GM12878 (cell line): ENCODE measurements around the gene P2RY11. TPM values are rescaled to one million over a fixed set of nuclear protein-coding genes. Genes with fewer than 3 reads are reported as not detected.

Experiments used
- polyA plus RNA-seq, 11 experiments: library from polyadenylated mRNA; depleted of rRNA in 4 of 11; unstranded in 6 of 11; stranded (reverse) in 5 of 11; fragments of >200 nt; fragmentation: Nextera tagmentation in 4 of 11; fragmentation: Illumina TruSeq in 1 of 11; extraction: Ambion mirVana in 4 of 11; extraction: Trizol in 1 of 11; gene quantifications; 1 replicate in 1 of 11; 2 replicates in 10 of 11; pipeline versions ENCODE4 v1.2.1 to v1.2.3, GENCODE V29; 2011 to 2016; ENCODE audit warnings: inconsistent platforms in 2 of 11, missing spikeins in 2 of 11, low read depth in 1 of 11
- small RNA-seq: library from RNA; depleted of rRNA; stranded (forward); fragments of <200 nt; gene quantifications from one replicate; pipeline ENCODE3, GENCODE V24; 2014
- total RNA-seq, 4 experiments: library from RNA; depleted of rRNA in 3 of 4; stranded (reverse); fragments of >200 nt in 3 of 4; fragmentation: Illumina TruSeq in 1 of 4; extraction: Trizol in 1 of 4; gene quantifications; 2 replicates each; pipeline versions ENCODE4 v1.2.1 to v1.2.3, GENCODE V29; 2013 to 2021

Gene P2RY11
- total and polyA plus RNA-seq, 10 of the 15 experiments (the other 5 are each of a cell fraction or from before 2014, with no cell fraction given), result 0.14 to 46.5 (median 7.6) TPM

Small RNAs within 50 kb of the gene (small RNA-seq; reads per million reads assigned to genes)
- 162 reads per million, percentile 99 among the genes with 10 or more reads in this experiment for gene SNORD105
- 20,260 reads per million, percentile 100 among the genes with 10 or more reads in this experiment for gene SNORD105B

Other genes starting within 250 kb of the P2RY11 start
Only the 7 nearest of the 17 such genes appear.
- under 0.01 and 0.05 TPM in 2 replicates for gene COL5A3, start 101.2 kb upstream of the P2RY11 start, total RNA-seq (2014; rRNA removed)
- gene COL5A3, start 101.2 kb upstream of the P2RY11 start, total RNA-seq (2014; rRNA removed; fragmentation: Illumina TruSeq; extraction: Trizol), result 0.05 and 0.09 TPM in 2 replicates
- 0.18 and 0.19 TPM in 2 replicates for gene COL5A3, start 101.2 kb upstream of the P2RY11 start, total RNA-seq (2021)
- gene COL5A3, start 101.2 kb upstream of the P2RY11 start, polyA plus RNA-seq (2011; rRNA removed), result 5.5 and 8.3 TPM in 2 replicates
- gene COL5A3, start 101.2 kb upstream of the P2RY11 start, polyA plus RNA-seq (2014; fragmentation: Illumina TruSeq; extraction: Trizol), result 0.03 and 0.06 TPM in 2 replicates
- gene COL5A3, start 101.2 kb upstream of the P2RY11 start, polyA plus RNA-seq (2014; fragmentation: Nextera tagmentation; extraction: Ambion mirVana), result under 1 TPM in 1 of 2 experiments, not detected in 1; 0.04 TPM
- gene COL5A3, start 101.2 kb upstream of the P2RY11 start, polyA plus RNA-seq (2014; rRNA removed), result 0.10 and 0.13 TPM in 2 replicates
- gene COL5A3, start 101.2 kb upstream of the P2RY11 start, polyA plus RNA-seq (2016; fragmentation: Nextera tagmentation; extraction: Ambion mirVana), result under 1 TPM in 1 of 2 experiments, not detected in 1; 0.32 TPM
- gene RDH8, start 98.2 kb upstream of the P2RY11 start, total RNA-seq (2014; rRNA removed), result not detected in 2 replicates
- gene RDH8, start 98.2 kb upstream of the P2RY11 start, total RNA-seq (2014; rRNA removed; fragmentation: Illumina TruSeq; extraction: Trizol), result not detected in 2 replicates
- gene RDH8, start 98.2 kb upstream of the P2RY11 start, total RNA-seq (2021), result not detected in 2 replicates
- 0.46 and 0.58 TPM in 2 replicates for gene RDH8, start 98.2 kb upstream of the P2RY11 start, polyA plus RNA-seq (2011; rRNA removed)
- gene RDH8, start 98.2 kb upstream of the P2RY11 start, polyA plus RNA-seq (2014; fragmentation: Illumina TruSeq; extraction: Trizol), result not detected in 2 replicates
- under 1 TPM in 1 of 2 experiments, not detected in 1; 0.04 TPM for gene RDH8, start 98.2 kb upstream of the P2RY11 start, polyA plus RNA-seq (2014; fragmentation: Nextera tagmentation; extraction: Ambion mirVana)
- gene RDH8, start 98.2 kb upstream of the P2RY11 start, polyA plus RNA-seq (2014; rRNA removed), result 0.05 TPM in 1 of 2 replicates, not detected in the other
- not detected for gene RDH8, start 98.2 kb upstream of the P2RY11 start, polyA plus RNA-seq (2016; fragmentation: Nextera tagmentation; extraction: Ambion mirVana)
- gene SHFL, start 25.4 kb upstream of the P2RY11 start, total RNA-seq (2014; rRNA removed), result 44.6 and 45.4 TPM in 2 replicates
- gene SHFL, start 25.4 kb upstream of the P2RY11 start, total RNA-seq (2014; rRNA removed; fragmentation: Illumina TruSeq; extraction: Trizol), result 30.5 and 30.7 TPM in 2 replicates
- 51.7 and 57.9 TPM in 2 replicates for gene SHFL, start 25.4 kb upstream of the P2RY11 start, total RNA-seq (2021)
- 53.1 and 63.7 TPM in 2 replicates for gene SHFL, start 25.4 kb upstream of the P2RY11 start, polyA plus RNA-seq (2011; rRNA removed)
- gene SHFL, start 25.4 kb upstream of the P2RY11 start, polyA plus RNA-seq (2014; fragmentation: Illumina TruSeq; extraction: Trizol), result 41.7 and 49.6 TPM in 2 replicates
- gene SHFL, start 25.4 kb upstream of the P2RY11 start, polyA plus RNA-seq (2014; fragmentation: Nextera tagmentation; extraction: Ambion mirVana), result 10 to 100 TPM in 1 of 2 experiments, 1 to 10 TPM in 1; 8.0 to 18.3 TPM
- gene SHFL, start 25.4 kb upstream of the P2RY11 start, polyA plus RNA-seq (2014; rRNA removed), result 83.8 and 83.9 TPM in 2 replicates
- gene SHFL, start 25.4 kb upstream of the P2RY11 start, polyA plus RNA-seq (2016; fragmentation: Nextera tagmentation; extraction: Ambion mirVana), result 10 to 100 TPM; 33.6 to 36.8 TPM
- 13.1 and 17.4 TPM in 2 replicates for gene ANGPTL6, start 9.0 kb upstream of the P2RY11 start, total RNA-seq (2014; rRNA removed)
- 6.0 and 7.2 TPM in 2 replicates for gene ANGPTL6, start 9.0 kb upstream of the P2RY11 start, total RNA-seq (2014; rRNA removed; fragmentation: Illumina TruSeq; extraction: Trizol)
- gene ANGPTL6, start 9.0 kb upstream of the P2RY11 start, total RNA-seq (2021), result 16.5 and 16.8 TPM in 2 replicates
- 10.5 and 23.6 TPM in 2 replicates for gene ANGPTL6, start 9.0 kb upstream of the P2RY11 start, polyA plus RNA-seq (2011; rRNA removed)
- 2.3 and 6.6 TPM in 2 replicates for gene ANGPTL6, start 9.0 kb upstream of the P2RY11 start, polyA plus RNA-seq (2014; fragmentation: Illumina TruSeq; extraction: Trizol)
- gene ANGPTL6, start 9.0 kb upstream of the P2RY11 start, polyA plus RNA-seq (2014; fragmentation: Nextera tagmentation; extraction: Ambion mirVana), result under 1 TPM; 0.45 to 0.90 TPM
- gene ANGPTL6, start 9.0 kb upstream of the P2RY11 start, polyA plus RNA-seq (2014; rRNA removed), result 18.3 and 18.9 TPM in 2 replicates
- 1 to 10 TPM; 1.3 to 4.9 TPM for gene ANGPTL6, start 9.0 kb upstream of the P2RY11 start, polyA plus RNA-seq (2016; fragmentation: Nextera tagmentation; extraction: Ambion mirVana)
- gene PPAN, start 5.3 kb upstream of the P2RY11 start, total RNA-seq (2014; rRNA removed), result 96.5 and 123 TPM in 2 replicates
- 67.6 and 68.9 TPM in 2 replicates for gene PPAN, start 5.3 kb upstream of the P2RY11 start, total RNA-seq (2014; rRNA removed; fragmentation: Illumina TruSeq; extraction: Trizol)
- 147 and 165 TPM in 2 replicates for gene PPAN, start 5.3 kb upstream of the P2RY11 start, total RNA-seq (2021)
- 40.1 and 92.2 TPM in 2 replicates for gene PPAN, start 5.3 kb upstream of the P2RY11 start, polyA plus RNA-seq (2011; rRNA removed)
- gene PPAN, start 5.3 kb upstream of the P2RY11 start, polyA plus RNA-seq (2014; fragmentation: Illumina TruSeq; extraction: Trizol), result 20.3 and 65.0 TPM in 2 replicates
- gene PPAN, start 5.3 kb upstream of the P2RY11 start, polyA plus RNA-seq (2014; fragmentation: Nextera tagmentation; extraction: Ambion mirVana), result 1 to 10 TPM; 2.1 to 7.6 TPM
- gene PPAN, start 5.3 kb upstream of the P2RY11 start, polyA plus RNA-seq (2014; rRNA removed), result 149 and 196 TPM in 2 replicates
- gene PPAN, start 5.3 kb upstream of the P2RY11 start, polyA plus RNA-seq (2016; fragmentation: Nextera tagmentation; extraction: Ambion mirVana), result 100 to 1,000 TPM; 163 to 171 TPM
- gene EIF3G, start 8.2 kb downstream of the P2RY11 start, total RNA-seq (2014; rRNA removed), result 356 and 362 TPM in 2 replicates
- 187 and 220 TPM in 2 replicates for gene EIF3G, start 8.2 kb downstream of the P2RY11 start, total RNA-seq (2014; rRNA removed; fragmentation: Illumina TruSeq; extraction: Trizol)
- gene EIF3G, start 8.2 kb downstream of the P2RY11 start, total RNA-seq (2021), result 303 and 318 TPM in 2 replicates
- 101 and 119 TPM in 2 replicates for gene EIF3G, start 8.2 kb downstream of the P2RY11 start, polyA plus RNA-seq (2011; rRNA removed)
- gene EIF3G, start 8.2 kb downstream of the P2RY11 start, polyA plus RNA-seq (2014; fragmentation: Illumina TruSeq; extraction: Trizol), result 132 and 219 TPM in 2 replicates
- 10 to 100 TPM; 28.0 to 48.5 TPM for gene EIF3G, start 8.2 kb downstream of the P2RY11 start, polyA plus RNA-seq (2014; fragmentation: Nextera tagmentation; extraction: Ambion mirVana)
- gene EIF3G, start 8.2 kb downstream of the P2RY11 start, polyA plus RNA-seq (2014; rRNA removed), result 284 and 299 TPM in 2 replicates
- gene EIF3G, start 8.2 kb downstream of the P2RY11 start, polyA plus RNA-seq (2016; fragmentation: Nextera tagmentation; extraction: Ambion mirVana), result 100 to 1,000 TPM; 201 to 225 TPM
- gene DNMT1, start 83.3 kb downstream of the P2RY11 start, total RNA-seq (2014; rRNA removed), result 87.7 and 114 TPM in 2 replicates
- gene DNMT1, start 83.3 kb downstream of the P2RY11 start, total RNA-seq (2014; rRNA removed; fragmentation: Illumina TruSeq; extraction: Trizol), result 67.2 and 70.0 TPM in 2 replicates
- 221 and 238 TPM in 2 replicates for gene DNMT1, start 83.3 kb downstream of the P2RY11 start, total RNA-seq (2021)
- gene DNMT1, start 83.3 kb downstream of the P2RY11 start, polyA plus RNA-seq (2011; rRNA removed), result 100 and 130 TPM in 2 replicates
- gene DNMT1, start 83.3 kb downstream of the P2RY11 start, polyA plus RNA-seq (2014; fragmentation: Illumina TruSeq; extraction: Trizol), result 132 and 137 TPM in 2 replicates
- 100 to 1,000 TPM; 128 to 149 TPM for gene DNMT1, start 83.3 kb downstream of the P2RY11 start, polyA plus RNA-seq (2014; fragmentation: Nextera tagmentation; extraction: Ambion mirVana)
- 107 and 126 TPM in 2 replicates for gene DNMT1, start 83.3 kb downstream of the P2RY11 start, polyA plus RNA-seq (2014; rRNA removed)
- 100 to 1,000 TPM; 280 to 290 TPM for gene DNMT1, start 83.3 kb downstream of the P2RY11 start, polyA plus RNA-seq (2016; fragmentation: Nextera tagmentation; extraction: Ambion mirVana)